Measurements from ENCODE around the gene CPM. TPM values are rescaled to one million over a fixed set of nuclear protein-coding genes. Genes with fewer than 3 reads are reported as not detected.

CPM gene
- total RNA-seq, 4 donors from 2014 or later, result 76.1 to 149 (median 123) TPM

DNA sequence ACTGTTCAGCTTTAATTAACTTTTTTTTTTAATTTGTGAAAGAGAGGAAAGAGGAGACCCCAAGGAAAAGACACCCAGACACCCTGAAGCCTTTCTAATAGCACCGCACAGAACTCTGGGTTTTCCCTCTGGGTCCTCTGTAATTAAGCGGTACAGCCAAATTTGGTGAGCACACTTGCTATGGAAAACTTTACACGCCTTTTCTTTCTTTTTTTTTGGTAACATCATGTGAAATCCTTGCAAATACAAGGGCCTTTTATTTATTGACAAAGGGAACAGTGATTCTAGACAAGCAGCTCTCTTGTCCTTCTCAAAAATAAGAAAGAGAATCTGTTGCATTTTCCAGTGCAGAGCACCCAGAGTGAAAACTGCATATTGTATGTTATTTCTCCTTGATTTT lies 44.4 kb upstream of the CPM start:
- WGBS, 2 donors, result 69 to 74% methylated on average over 3 of the region's 3 CpGs
- TF ChIP-seq, protein P1, sequence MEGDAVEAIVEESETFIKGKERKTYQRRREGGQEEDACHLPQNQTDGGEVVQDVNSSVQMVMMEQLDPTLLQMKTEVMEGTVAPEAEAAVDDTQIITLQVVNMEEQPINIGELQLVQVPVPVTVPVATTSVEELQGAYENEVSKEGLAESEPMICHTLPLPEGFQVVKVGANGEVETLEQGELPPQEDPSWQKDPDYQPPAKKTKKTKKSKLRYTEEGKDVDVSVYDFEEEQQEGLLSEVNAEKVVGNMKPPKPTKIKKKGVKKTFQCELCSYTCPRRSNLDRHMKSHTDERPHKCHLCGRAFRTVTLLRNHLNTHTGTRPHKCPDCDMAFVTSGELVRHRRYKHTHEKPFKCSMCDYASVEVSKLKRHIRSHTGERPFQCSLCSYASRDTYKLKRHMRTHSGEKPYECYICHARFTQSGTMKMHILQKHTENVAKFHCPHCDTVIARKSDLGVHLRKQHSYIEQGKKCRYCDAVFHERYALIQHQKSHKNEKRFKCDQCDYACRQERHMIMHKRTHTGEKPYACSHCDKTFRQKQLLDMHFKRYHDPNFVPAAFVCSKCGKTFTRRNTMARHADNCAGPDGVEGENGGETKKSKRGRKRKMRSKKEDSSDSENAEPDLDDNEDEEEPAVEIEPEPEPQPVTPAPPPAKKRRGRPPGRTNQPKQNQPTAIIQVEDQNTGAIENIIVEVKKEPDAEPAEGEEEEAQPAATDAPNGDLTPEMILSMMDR (IDR thresholded peaks at IDR 0.05), result no peak
- TF ChIP-seq POLR2A (IDR thresholded peaks at IDR 0.05), result no peak
- no peak overlapping the region for H3K4me3 ChIP-seq (ENCODE audit: low read depth, poor library complexity, severe bottlenecking)
- intact Hi-C loops (cut with DNase I; ENCODE audit: low total_unique reads), result no loop called here
- DNase-seq (ENCODE audit: low spot score in 2 of 2), result no peak

DNA sequence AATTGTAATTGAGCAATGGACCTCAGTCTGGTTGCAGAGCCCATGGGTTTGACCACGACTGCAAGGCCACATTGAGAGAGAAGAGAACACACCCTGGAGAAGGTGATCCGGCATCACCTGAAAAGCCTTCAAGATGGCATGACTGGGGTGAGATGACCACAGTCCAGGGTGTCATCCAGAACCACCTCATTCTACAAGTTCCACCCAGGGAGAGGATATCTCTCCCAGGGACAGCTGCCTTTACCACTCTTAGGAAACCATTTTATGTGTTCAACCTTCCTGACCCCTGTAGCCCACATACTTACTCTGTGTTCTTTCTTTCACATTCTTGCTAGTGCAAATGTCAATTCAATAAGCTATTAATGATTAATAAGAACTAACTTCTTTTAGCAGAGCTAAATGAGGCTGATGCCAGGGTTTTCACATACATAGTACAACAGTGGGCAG lies 43.4 kb upstream of the CPM start:
- intact Hi-C loops (cut with DNase I; ENCODE audit: low total_unique reads), result no loop called here
- 90 to 91% methylated on average over 2 of the region's 2 CpGs for WGBS, 2 donors
- no peak overlapping the region for H3K4me3 ChIP-seq (ENCODE audit: low read depth, poor library complexity, severe bottlenecking)
- no peak for DNase-seq (ENCODE audit: low spot score in 2 of 2)
- TF ChIP-seq POLR2A (IDR thresholded peaks at IDR 0.05), result no peak
- TF ChIP-seq, protein P1 (IDR thresholded peaks at IDR 0.05), result no peak

DNA sequence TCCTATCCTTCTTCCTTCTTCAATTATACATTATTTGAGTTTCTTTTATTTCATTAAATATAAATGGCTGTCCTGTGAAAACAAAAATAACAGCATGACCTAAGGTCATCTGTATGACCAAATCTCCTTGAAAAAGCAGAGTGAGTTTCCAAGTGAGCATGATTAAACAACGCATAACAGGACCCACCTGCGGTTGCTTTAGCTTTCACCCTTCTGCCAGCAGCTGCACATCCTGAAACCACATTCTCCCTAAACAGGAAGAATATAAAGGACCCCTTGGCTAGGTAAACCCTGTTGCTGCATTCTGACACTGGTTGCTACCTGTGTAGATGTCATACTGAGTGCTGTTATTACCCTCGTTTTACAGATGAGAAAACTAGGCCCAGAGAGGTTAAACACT lies 42.8 kb upstream of the CPM start:
- intact Hi-C loops (cut with DNase I; ENCODE audit: low total_unique reads), result no loop called here
- no peak for DNase-seq (ENCODE audit: low spot score in 2 of 2)
- no peak for TF ChIP-seq POLR2A (IDR thresholded peaks at IDR 0.05)
- TF ChIP-seq, protein P1 (IDR thresholded peaks at IDR 0.05), result no peak
- WGBS, 2 donors, result 81 to 85% methylated on average over 3 of the region's 3 CpGs
- no peak overlapping the region for H3K4me3 ChIP-seq (ENCODE audit: low read depth, poor library complexity, severe bottlenecking)

DNA sequence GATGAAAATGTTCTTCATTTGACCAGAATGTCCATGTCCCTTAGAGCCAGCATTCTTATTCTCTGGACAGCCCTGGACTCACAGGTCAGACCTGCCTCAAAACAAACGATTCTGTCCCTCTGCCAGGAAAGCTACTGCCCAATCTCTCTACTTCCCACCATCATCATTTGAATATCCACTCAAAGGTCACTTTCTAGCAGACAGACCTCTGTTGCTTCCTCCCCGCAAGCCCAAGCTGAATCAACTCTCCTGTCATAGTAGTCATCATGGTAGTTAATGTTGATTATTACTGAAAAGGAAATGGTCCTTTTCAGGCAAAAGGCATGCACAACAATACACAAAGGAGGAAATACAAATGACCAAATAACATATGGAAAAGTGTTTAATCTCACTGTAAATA lies 39.6 kb upstream of the CPM start:
- intact Hi-C loops (cut with DNase I; ENCODE audit: low total_unique reads), result no loop called here
- H3K4me3 ChIP-seq (ENCODE audit: low read depth, poor library complexity, severe bottlenecking), result no peak overlapping the region
- TF ChIP-seq, protein P1 (IDR thresholded peaks at IDR 0.05), result no peak
- TF ChIP-seq POLR2A (IDR thresholded peaks at IDR 0.05), result no peak
- DNase-seq (ENCODE audit: low spot score in 2 of 2), result no peak
- 66 to 80% methylated on average over 2 of the region's 2 CpGs for WGBS, 2 donors

DNA sequence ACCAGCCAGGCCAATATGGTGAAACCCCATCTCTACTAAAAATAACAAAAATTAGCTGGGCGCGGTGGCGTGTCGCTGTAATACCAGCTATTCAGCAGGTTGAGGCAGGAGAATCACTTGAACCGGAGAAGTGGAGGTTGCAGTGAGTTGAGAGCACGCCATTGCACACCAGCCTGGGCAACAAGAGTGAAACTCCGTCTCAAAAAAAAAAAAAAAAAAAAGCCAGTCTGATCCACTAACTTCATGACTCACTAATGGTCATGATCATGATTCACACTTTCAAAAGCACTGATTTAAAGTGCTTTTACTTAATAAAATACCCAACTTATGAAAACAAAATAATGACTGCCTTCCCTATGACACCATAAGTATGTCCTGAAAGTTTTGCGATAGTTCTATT lies 38.4 kb upstream of the CPM start:
- no peak overlapping the region for H3K4me3 ChIP-seq (ENCODE audit: low read depth, poor library complexity, severe bottlenecking)
- intact Hi-C loops (cut with DNase I; ENCODE audit: low total_unique reads), result no loop called here
- TF ChIP-seq, protein P1 (IDR thresholded peaks at IDR 0.05), result no peak
- no peak for TF ChIP-seq POLR2A (IDR thresholded peaks at IDR 0.05)
- no peak for DNase-seq (ENCODE audit: low spot score in 2 of 2)
- WGBS, 2 donors, result 56 to 65% methylated on average over 8 of the region's 8 CpGs

DNA sequence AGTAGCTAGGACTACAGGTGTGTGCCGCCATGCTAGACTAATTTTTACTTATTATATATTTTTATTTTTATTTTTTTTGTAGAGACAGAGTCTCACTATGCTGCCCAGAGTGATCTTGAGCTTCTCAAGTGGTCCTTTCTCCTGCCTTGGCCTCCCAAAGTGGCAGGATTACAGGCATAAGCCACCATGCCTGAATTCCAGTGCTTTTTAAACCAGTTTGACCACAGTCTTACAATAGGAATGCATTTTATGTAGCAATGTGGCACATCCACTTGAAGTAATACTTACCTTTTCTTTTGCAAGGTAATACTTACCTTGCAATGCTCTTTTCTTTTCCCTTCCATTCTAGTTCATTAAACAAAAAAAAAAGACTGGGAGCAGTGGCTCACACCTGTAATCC lies 38.0 kb upstream of the CPM start:
- no peak for DNase-seq (ENCODE audit: low spot score in 2 of 2)
- intact Hi-C loops (cut with DNase I; ENCODE audit: low total_unique reads), result no loop called here
- 97 to 100% methylated on average over 1 of the region's 1 CpG for WGBS, 2 donors
- TF ChIP-seq, protein P1 (IDR thresholded peaks at IDR 0.05), result no peak
- TF ChIP-seq POLR2A (IDR thresholded peaks at IDR 0.05), result no peak
- no peak overlapping the region for H3K4me3 ChIP-seq (ENCODE audit: low read depth, poor library complexity, severe bottlenecking)

All from lower leg skin (tissue), 4 donors.